Endothelial cell of umbilical vein (primary cell): ENCODE measurements around the gene KLHL25. TPM values are rescaled to one million over a fixed set of nuclear protein-coding genes. Genes with fewer than 3 reads are reported as not detected.

Experiments used
- BruUV-seq: library from RNA; stranded (reverse); fragments of 400-500 nt; replicated peaks from 2 replicates; lab custom pipeline; 2021; lab: Mats Ljungman, UMichigan
- CTCF ChIA-PET: fragments of 300-600, 350-600 bp; sonication (Branson Sonifier 250); formaldehyde crosslinking; loops from one replicate; lab custom pipeline; 2021; ENCODE audit warnings: antibody characterized with exemption, inconsistent platforms; lab: Charles Lee
- POLR2A ChIA-PET: fragments of 300-600, 350-600 bp; sonication (Branson Sonifier 250); formaldehyde crosslinking; loops from one replicate; lab custom pipeline; 2021; ENCODE audit warnings: antibody characterized with exemption, inconsistent platforms; lab: Charles Lee
- DNase-seq: peaks from one replicate; pipeline ENCODE4 v3.0.0-alpha.2; 2011; ENCODE audit warnings: low read depth, low spot score
- FAIRE-seq: peaks from 2 replicates; lab custom pipeline; 2011; peaks lifted over from hg19 to GRCh38; lab: Jason Lieb, UNC
- H2AFZ ChIP-seq: 2 replicates; pipeline ENCODE4 v1.6.0; 2012; ENCODE audit warnings: low read depth, low read length, control low read depth, inconsistent platforms
- H3K27ac ChIP-seq: 2 replicates; pipeline ENCODE4 v1.5.1; 2011; ENCODE audit warnings: low read depth, mild to moderate bottlenecking, control low read depth, low read length, moderate library complexity; ENCODE audit not compliant: insufficient read depth
- H3K27me3 ChIP-seq, 2 experiments: 2 replicates each; pipeline versions ENCODE4 v1.6.0 to v1.6.1; 2011; ENCODE audit warnings: low read length in 2 of 2, mixed read lengths in 1 of 2; ENCODE audit not compliant: control insufficient read depth in 2 of 2, insufficient read depth in 2 of 2
- H3K36me3 ChIP-seq, 2 experiments: 2 replicates in 1 of 2; 3 replicates in 1 of 2; pipeline ENCODE4 v1.5.1; 2011; ENCODE audit warnings: low read length in 2 of 2, mild to moderate bottlenecking in 1 of 2, moderate library complexity in 1 of 2; ENCODE audit not compliant: control insufficient read depth in 2 of 2, insufficient read depth in 2 of 2; ENCODE audit errors: extremely low read depth in 1 of 2
- H3K4me1 ChIP-seq: 3 replicates; pipeline ENCODE4 v1.5.1; 2011; ENCODE audit warnings: mild to moderate bottlenecking, low read length; ENCODE audit not compliant: control insufficient read depth, insufficient read depth; ENCODE audit errors: extremely low read depth
- H3K4me2 ChIP-seq: 2 replicates; pipeline ENCODE4 v1.6.1; 2011; ENCODE audit warnings: low read length, control low read depth, mixed read lengths; ENCODE audit not compliant: insufficient read depth
- H3K4me3 ChIP-seq, 3 experiments: fragments of 200-600 bp in 1 of 3; sonication (generic), shearing (Covaris generic) in 1 of 3; replicated peaks in 1 of 3; 2 replicates each; pipeline ENCODE4 v1.5.1; 2011 to 2016; ENCODE audit warnings: control low read depth in 3 of 3, low read length in 3 of 3, mild to moderate bottlenecking in 2 of 3, inconsistent platforms in 1 of 3, low read depth in 1 of 3, moderate library complexity in 1 of 3; ENCODE audit not compliant: insufficient read depth in 1 of 3
- H3K79me2 ChIP-seq: 2 replicates; pipeline ENCODE4 v1.6.0; 2012; ENCODE audit warnings: low read length, inconsistent platforms; ENCODE audit not compliant: control insufficient read depth, insufficient read depth
- H3K9ac ChIP-seq: replicated peaks from 2 replicates; pipeline ENCODE3; 2011; ENCODE audit warnings: low read length, control low read depth; ENCODE audit not compliant: insufficient read depth; ENCODE audit errors: extremely low read depth
- H3K9me1 ChIP-seq: replicated peaks from 3 replicates; pipeline ENCODE4 v1.6.0; 2011; ENCODE audit warnings: mild to moderate bottlenecking, low read length; ENCODE audit not compliant: control insufficient read depth, insufficient read depth; ENCODE audit errors: extremely low read depth
- H3K9me3 ChIP-seq: replicated peaks from 2 replicates; pipeline ENCODE4 v1.5.1; 2012; ENCODE audit warnings: low read length, inconsistent platforms; ENCODE audit not compliant: control insufficient read depth, insufficient read depth
- H4K20me1 ChIP-seq: replicated peaks from 2 replicates; pipeline ENCODE3; 2011; ENCODE audit warnings: mild to moderate bottlenecking, low read length; ENCODE audit not compliant: control insufficient read depth, insufficient read depth; ENCODE audit errors: extremely low read depth
- CTCF ChIP-seq, 2 donors: IDR thresholded peaks; 1 replicate in 1 of 2; 2 replicates in 1 of 2; pipeline ENCODE4 v1.5.1; 2011; ENCODE audit warnings: low read length in 2 of 2, mild to moderate bottlenecking in 2 of 2, moderate library complexity in 2 of 2, control low read depth in 1 of 2, inconsistent platforms in 1 of 2, low read depth in 1 of 2; ENCODE audit not compliant: insufficient read depth in 1 of 2; ENCODE audit errors: extremely low read depth in 1 of 2
- EZH2 ChIP-seq: IDR thresholded peaks from 2 replicates; pipeline ENCODE4 v1.6.1; 2012; ENCODE audit warnings: borderline replicate concordance, low read depth, mild to moderate bottlenecking, moderate library complexity, low read length, inconsistent platforms; ENCODE audit not compliant: severe bottlenecking
- FOS ChIP-seq: IDR thresholded peaks from 2 replicates; pipeline ENCODE4 v1.6.1; 2011; ENCODE audit warnings: mild to moderate bottlenecking, low read length, moderate library complexity, borderline replicate concordance; ENCODE audit not compliant: insufficient read depth
- GATA2 ChIP-seq: IDR thresholded peaks from 2 replicates; pipeline ENCODE4 v1.7.0; 2011; ENCODE audit warnings: low read depth, mild to moderate bottlenecking, moderate library complexity, mixed read lengths, low read length; ENCODE audit not compliant: insufficient read length, insufficient read depth
- JUN ChIP-seq: IDR thresholded peaks from 2 replicates; pipeline ENCODE4 v1.6.1; 2011; ENCODE audit warnings: borderline replicate concordance, low read depth; ENCODE audit not compliant: insufficient read length, insufficient read depth
- MYC ChIP-seq: IDR thresholded peaks from one replicate; pipeline ENCODE4 v1.6.1; 2011; ENCODE audit warnings: mild to moderate bottlenecking, low read depth, low read length
- POLR2A ChIP-seq: IDR thresholded peaks from 2 replicates; pipeline ENCODE4 v1.6.1; 2012; ENCODE audit warnings: low read depth, mild to moderate bottlenecking, control low read depth, low read length
- POLR2AphosphoS5 ChIP-seq: IDR thresholded peaks from 2 replicates; pipeline ENCODE4 v1.6.1; 2012; ENCODE audit warnings: low read depth, mild to moderate bottlenecking, control low read depth, low read length, moderate library complexity; ENCODE audit not compliant: insufficient read depth
- dilution Hi-C: fragments of 300-500 bp; cut with MboI; formaldehyde crosslinking; loops from one replicate; pipeline ENCODE4 v1.15.0; 2019; ENCODE audit warnings: low sequenced_read_pairs; ENCODE audit not compliant: extremely low pct_ligation_motif_present
- intact Hi-C: fragments of 100-400 bp; cut with micrococcal nuclease; formaldehyde crosslinking; loops from one replicate; pipeline ENCODE4 v1.10.0; 2022
- polyA plus RNA-seq, 4 experiments: library from polyadenylated mRNA; depleted of rRNA in 3 of 4; stranded (reverse) in 3 of 4; unstranded in 1 of 4; fragments of >200 nt; gene quantifications; 2 replicates each; pipeline versions ENCODE4 v1.2.1 to v1.2.3, GENCODE V29; 2011 to 2012; ENCODE audit warnings: missing spikeins in 1 of 4
- total RNA-seq: library from RNA; stranded (reverse); gene quantifications from 2 replicates; pipeline ENCODE4 v1.2.3, GENCODE V29; 2021
- TF ChIP-seq, protein P1 (sequence below): IDR thresholded peaks from 2 replicates; pipeline ENCODE4 v1.6.1; 2011; ENCODE audit not compliant: insufficient read depth, insufficient read length

Gene KLHL25
- total and polyA plus RNA-seq, 2 donors (not counting 3 experiments of a cell fraction or from before 2014, with no cell fraction given): 5.4 to 6.4 TPM

DNA sequence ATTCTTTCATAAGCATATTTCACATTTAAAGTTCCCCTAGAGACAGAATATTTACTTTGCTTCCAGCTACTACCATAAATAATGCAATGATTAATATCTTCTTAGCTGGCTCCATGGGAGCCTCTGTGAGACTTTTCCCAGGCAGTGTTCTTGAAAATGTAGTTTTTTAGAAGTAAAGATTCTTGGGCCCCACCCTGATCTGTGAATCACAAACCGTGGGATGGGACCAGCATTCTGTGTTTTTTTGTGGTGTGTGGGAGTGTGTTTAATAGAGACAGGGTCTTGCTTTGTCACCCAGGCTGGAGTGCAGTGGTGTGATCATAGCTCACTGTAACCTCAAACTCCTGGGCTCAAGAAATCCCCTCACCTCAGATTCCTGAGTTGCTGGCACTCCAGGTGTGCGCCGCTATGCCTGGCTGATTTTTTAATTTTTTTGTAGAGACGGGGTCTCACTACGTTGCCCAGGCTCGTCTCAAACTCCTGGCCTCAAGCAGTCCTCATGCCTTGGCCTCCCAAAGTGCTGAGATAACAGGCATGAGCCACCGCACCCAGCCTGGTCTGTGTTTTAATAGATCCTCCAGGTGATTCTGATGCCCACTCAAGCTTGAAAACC lies 83.0 kb downstream of the KLHL25 start:
- ChIA-PET POLR2A (interaction anchor here (0.6 kb wide), 1 partner anchor 19 kb away, joined by 3 read pairs; no protein-coding TSS in a partner anchor), CTCF (interaction anchor here (0.8 to 2.3 kb wide), 2 partner anchors 18 to 119 kb away, joined by 4 to 6 read pairs; no protein-coding TSS in a partner anchor)
- dilution Hi-C loops: no loop called here
- no peaks in the 10 kb centered on the region for H3K79me2 ChIP-seq
- no peaks in the 10 kb centered on the region for H3K27me3 ChIP-seq
- DNase-seq: no peak
- no peak for FAIRE-seq
- H3K9me1 ChIP-seq: no peaks in the 10 kb centered on the region
- no peak overlapping the region for H2AFZ ChIP-seq
- no peaks in the 10 kb centered on the region for H4K20me1 ChIP-seq
- H3K9ac ChIP-seq: no peak overlapping the region
- H3K27ac ChIP-seq: no peak overlapping the region
- H3K4me1 ChIP-seq: peaks cover 14% of the 10 kb centered on the region
- H3K36me3 ChIP-seq: peaks cover 0 to 14% of the 10 kb centered on the region in 2 experiments
- H3K4me3 ChIP-seq: no peak overlapping the region
- H3K4me2 ChIP-seq: no peak overlapping the region
- intact Hi-C loops: no loop called here
- no peaks in the 10 kb centered on the region for H3K9me3 ChIP-seq
- no peak for TF ChIP-seq EZH2
- no peak for TF ChIP-seq POLR2A
- no peak for TF ChIP-seq POLR2AphosphoS5
- no peak for TF ChIP-seq CTCF (IDR thresholded peaks at IDR 0.05; ENCODE audit: extremely low read depth in 1 of 2, insufficient read depth in 1 of 2, low read depth in 1 of 2, low read length in 2 of 2)
- TF ChIP-seq MYC: no peak
- TF ChIP-seq, protein P1, sequence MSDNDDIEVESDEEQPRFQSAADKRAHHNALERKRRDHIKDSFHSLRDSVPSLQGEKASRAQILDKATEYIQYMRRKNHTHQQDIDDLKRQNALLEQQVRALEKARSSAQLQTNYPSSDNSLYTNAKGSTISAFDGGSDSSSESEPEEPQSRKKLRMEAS: no peak
- TF ChIP-seq FOS: no peak
- no peak for TF ChIP-seq JUN
- TF ChIP-seq GATA2: no peak
- no TSS peak for BruUV-seq
